HCT116 (cell line): ENCODE data around the gene ZIC5. TPM values are rescaled to one million over a fixed set of nuclear protein-coding genes. Genes with fewer than 3 reads are reported as not detected.

Source experiments
- ATAC-seq: fragments of 200-7000 bp; cut with Tn5 transposase; 2 replicates; pipeline ENCODE4 v1.9.1; 2020; ENCODE audit warnings: mild to moderate bottlenecking, moderate library complexity
- BruUV-seq: library from RNA; stranded (reverse); fragments of 400-500 nt; replicated peaks from 2 replicates; lab custom pipeline; 2021; lab: Mats Ljungman, UMichigan
- CTCF ChIA-PET: fragments of 300-600 bp; sonication (Branson Sonifier 250); formaldehyde crosslinking; loops from one replicate; lab custom pipeline; 2021; ENCODE audit warnings: antibody characterized with exemption; lab: Charles Lee
- POLR2A ChIA-PET: fragments of 300-600, 350-600 bp; sonication (Branson Sonifier 250); formaldehyde crosslinking; loops from one replicate; lab custom pipeline; 2021; ENCODE audit warnings: antibody characterized with exemption; lab: Charles Lee
- RAD21 ChIA-PET, 2 experiments: fragments of 300-600 bp; sonication (Branson Sonifier 250); formaldehyde crosslinking; loops; one replicate each; lab custom pipeline; 2023; ENCODE audit warnings: low total read pairs in 2 of 2; ENCODE audit not compliant: uncharacterized antibody in 2 of 2, unreplicated experiment in 2 of 2, low non-redundant PET in 1 of 2; lab: Charles Lee
- DNase-seq: peaks from one replicate; pipeline ENCODE4 v3.0.0-alpha.2; 2010; ENCODE audit warnings: low read depth, low spot score
- H2AFZ ChIP-seq: fragments of 200-600 bp; shearing (Covaris generic), sonication (generic); 2 replicates; pipeline ENCODE4 v1.6.1; 2017; ENCODE audit warnings: low read depth, mixed run types, mixed read lengths, antibody characterized with exemption, low read length; ENCODE audit not compliant: poor library complexity, severe bottlenecking
- H3K27ac ChIP-seq: 2 replicates; pipeline ENCODE4 v1.5.1; 2012; ENCODE audit warnings: low read depth, low read length
- H3K27me3 ChIP-seq: fragments of 200-600 bp; sonication (generic); 2 replicates; pipeline ENCODE4 v1.6.1; 2016; ENCODE audit warnings: mixed run types, low read length, mixed read lengths; ENCODE audit not compliant: insufficient read depth
- H3K36me3 ChIP-seq, 2 experiments: fragments of 200-500 bp in 1 of 2; fragments of 200-600 bp in 1 of 2; sonication (Bioruptor generic) in 1 of 2; sonication (generic) in 1 of 2; 2 replicates each; pipeline versions ENCODE4 v1.5.1 to v1.6.1; 2014 to 2016; ENCODE audit warnings: low read length in 2 of 2, inconsistent platforms in 1 of 2, mixed read lengths in 1 of 2, mixed run types in 1 of 2; ENCODE audit not compliant: insufficient read depth in 2 of 2, control insufficient read depth in 1 of 2
- H3K4me1 ChIP-seq, 2 experiments: fragments of 200-600 bp in 1 of 2; sonication (generic) in 1 of 2; 2 replicates each; pipeline versions ENCODE4 v1.5.1 to v1.6.1; 2012 to 2017; ENCODE audit warnings: low read length in 2 of 2, inconsistent platforms in 1 of 2, mild to moderate bottlenecking in 1 of 2, mixed read lengths in 1 of 2, mixed run types in 1 of 2, moderate library complexity in 1 of 2; ENCODE audit not compliant: insufficient read depth in 2 of 2, control insufficient read depth in 1 of 2
- H3K4me2 ChIP-seq: fragments of 200-600 bp; sonication (generic); 2 replicates; pipeline ENCODE4 v1.6.1; 2017; ENCODE audit warnings: mixed run types, low read length, mixed read lengths
- H3K4me3 ChIP-seq, 2 experiments: fragments of 200-600 bp in 1 of 2; sonication (generic) in 1 of 2; replicated peaks in 1 of 2; 2 replicates each; pipeline ENCODE4 v1.5.1; 2011 to 2016; ENCODE audit warnings: low read length in 2 of 2, control low read depth in 1 of 2, low read depth in 1 of 2, mild to moderate bottlenecking in 1 of 2, mixed read lengths in 1 of 2, mixed run types in 1 of 2
- H3K79me2 ChIP-seq: fragments of 200-600 bp; sonication (generic); 2 replicates; pipeline ENCODE4 v1.6.1; 2017; ENCODE audit warnings: mild to moderate bottlenecking, mixed run types, low read length, moderate library complexity, mixed read lengths; ENCODE audit not compliant: insufficient read depth
- H3K9ac ChIP-seq: fragments of 200-600 bp; sonication (generic); 2 replicates; pipeline ENCODE4 v1.6.1; 2016; ENCODE audit warnings: low read length, mixed read lengths
- H3K9me2 ChIP-seq: fragments of 200-600 bp; sonication (generic), shearing (Covaris generic); 2 replicates; pipeline ENCODE4 v1.6.1; 2017; ENCODE audit warnings: mixed run types, mild to moderate bottlenecking, moderate library complexity; ENCODE audit not compliant: insufficient read depth
- H3K9me3 ChIP-seq, 2 experiments: fragments of 200-500 bp in 1 of 2; fragments of 200-600 bp in 1 of 2; sonication (Bioruptor generic) in 1 of 2; sonication (generic) in 1 of 2; 2 replicates each; pipeline ENCODE4 v1.6.1; 2014 to 2017; ENCODE audit warnings: low read length in 2 of 2, mixed read lengths in 2 of 2, inconsistent platforms in 1 of 2, low read depth in 1 of 2, mild to moderate bottlenecking in 1 of 2, mixed run types in 1 of 2, moderate library complexity in 1 of 2; ENCODE audit not compliant: control insufficient read depth in 1 of 2, insufficient read depth in 1 of 2
- H4K20me1 ChIP-seq: fragments of 200-600 bp; sonication (generic), shearing (Covaris generic); 2 replicates; pipeline ENCODE4 v1.6.1; 2017; ENCODE audit warnings: mixed run types, mild to moderate bottlenecking, moderate library complexity; ENCODE audit not compliant: insufficient read depth
- CBX3 ChIP-seq: IDR thresholded peaks from 2 replicates; pipeline ENCODE4 v1.6.1; 2012; ENCODE audit warnings: low read depth
- CEBPB ChIP-seq: IDR thresholded peaks from 2 replicates; pipeline ENCODE4 v1.6.1; 2012; ENCODE audit warnings: low read depth
- EGR1 ChIP-seq: IDR thresholded peaks from 2 replicates; pipeline ENCODE4 v1.6.1; 2012; ENCODE audit warnings: low read depth
- ELF1 ChIP-seq: IDR thresholded peaks from 2 replicates; pipeline ENCODE4 v1.6.1; 2012; ENCODE audit warnings: low read depth, borderline replicate concordance
- EZH2phosphoT487 ChIP-seq: fragments of 200-600 bp; IDR thresholded peaks from 2 replicates; pipeline ENCODE4 v1.6.1; 2018; ENCODE audit warnings: antibody characterized with exemption, borderline replicate concordance
- FOSL1 ChIP-seq: IDR thresholded peaks from 2 replicates; pipeline ENCODE4 v1.6.1; 2012; ENCODE audit warnings: low read depth
- JUND ChIP-seq: IDR thresholded peaks from 2 replicates; pipeline ENCODE4 v1.6.1; 2012
- POLR2A ChIP-seq: IDR thresholded peaks from 2 replicates; pipeline ENCODE4 v1.7.0; 2011; ENCODE audit warnings: borderline replicate concordance; ENCODE audit not compliant: insufficient read depth, insufficient read length; ENCODE audit errors: extremely low read depth
- POLR2AphosphoS5 ChIP-seq: IDR thresholded peaks from 2 replicates; pipeline ENCODE4 v1.6.1; 2011; ENCODE audit warnings: mild to moderate bottlenecking, low read depth, low read length, moderate library complexity
- RAD21 ChIP-seq: IDR thresholded peaks from 2 replicates; pipeline ENCODE4 v1.6.1; 2012; ENCODE audit warnings: low read depth, mild to moderate bottlenecking
- REST ChIP-seq: IDR thresholded peaks from 2 replicates; pipeline ENCODE4 v1.6.1; 2012; ENCODE audit warnings: low read depth
- SIN3A ChIP-seq: IDR thresholded peaks from 2 replicates; pipeline ENCODE4 v1.6.1; 2012; ENCODE audit warnings: low read depth
- SP1 ChIP-seq: IDR thresholded peaks from 2 replicates; pipeline ENCODE4 v1.6.1; 2012; ENCODE audit warnings: low read depth
- SRF ChIP-seq: IDR thresholded peaks from 2 replicates; pipeline ENCODE4 v1.6.1; 2012; ENCODE audit warnings: low read depth
- ZBTB33 ChIP-seq: IDR thresholded peaks from 2 replicates; pipeline ENCODE4 v1.6.1; 2011; ENCODE audit warnings: mild to moderate bottlenecking, low read length, moderate library complexity; ENCODE audit not compliant: insufficient replicate concordance; ENCODE audit errors: extremely low read depth
- ZNF274 ChIP-seq: fragments of 200-500 bp; sonication (Bioruptor generic); IDR thresholded peaks from 2 replicates; pipeline ENCODE4 v1.6.1; 2014; ENCODE audit warnings: mild to moderate bottlenecking, low read depth, low read length, inconsistent platforms
- intact Hi-C: fragments of 100-400 bp; cut with micrococcal nuclease; formaldehyde crosslinking; loops from 2 replicates; pipeline ENCODE4 v1.10.0; 2022
- total RNA-seq: library from RNA; stranded (reverse); gene quantifications from one replicate; pipeline ENCODE4 v1.2.1, GENCODE V29; 2021; ENCODE audit not compliant: unreplicated experiment
- TF ChIP-seq, protein P1 (sequence below): IDR thresholded peaks from 2 replicates; pipeline ENCODE4 v1.6.1; 2012

Gene ZIC5
- total RNA-seq, 1 experiment from 2014 or later: 10.3 TPM

DNA sequence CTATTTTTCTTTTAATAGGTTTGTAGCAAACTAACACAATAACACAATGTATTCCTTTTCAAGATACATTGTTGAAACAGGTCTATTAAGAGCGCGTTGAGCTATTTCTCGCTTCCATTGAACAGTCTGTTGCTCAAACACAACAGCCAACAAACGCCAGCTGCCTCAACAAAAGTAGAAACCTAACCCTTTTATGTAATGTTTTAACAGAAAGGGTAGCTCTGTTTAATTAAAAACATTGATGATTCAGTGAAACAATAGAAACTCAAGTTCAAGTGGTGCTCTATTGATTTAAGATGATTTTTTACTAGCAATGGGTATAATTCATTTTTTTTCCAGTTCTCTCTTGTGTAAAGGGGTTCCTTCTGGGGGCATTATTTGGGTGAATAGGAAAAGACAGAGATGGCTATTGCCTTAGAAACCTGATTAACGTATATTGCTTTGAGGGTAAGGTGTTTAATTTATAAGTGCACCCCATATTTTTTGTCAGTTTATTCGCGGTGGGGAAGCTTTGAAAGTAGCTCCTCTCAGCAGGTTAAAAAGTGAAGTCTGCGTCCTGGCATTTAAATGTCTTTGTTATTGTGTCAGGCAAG is 24.9 kb upstream of the ZIC5 start (continued):
- TF ChIP-seq ZBTB33 (no peak), CEBPB (no peak), SRF (no peak), FOSL1 (no peak), ELF1 (no peak)

DNA sequence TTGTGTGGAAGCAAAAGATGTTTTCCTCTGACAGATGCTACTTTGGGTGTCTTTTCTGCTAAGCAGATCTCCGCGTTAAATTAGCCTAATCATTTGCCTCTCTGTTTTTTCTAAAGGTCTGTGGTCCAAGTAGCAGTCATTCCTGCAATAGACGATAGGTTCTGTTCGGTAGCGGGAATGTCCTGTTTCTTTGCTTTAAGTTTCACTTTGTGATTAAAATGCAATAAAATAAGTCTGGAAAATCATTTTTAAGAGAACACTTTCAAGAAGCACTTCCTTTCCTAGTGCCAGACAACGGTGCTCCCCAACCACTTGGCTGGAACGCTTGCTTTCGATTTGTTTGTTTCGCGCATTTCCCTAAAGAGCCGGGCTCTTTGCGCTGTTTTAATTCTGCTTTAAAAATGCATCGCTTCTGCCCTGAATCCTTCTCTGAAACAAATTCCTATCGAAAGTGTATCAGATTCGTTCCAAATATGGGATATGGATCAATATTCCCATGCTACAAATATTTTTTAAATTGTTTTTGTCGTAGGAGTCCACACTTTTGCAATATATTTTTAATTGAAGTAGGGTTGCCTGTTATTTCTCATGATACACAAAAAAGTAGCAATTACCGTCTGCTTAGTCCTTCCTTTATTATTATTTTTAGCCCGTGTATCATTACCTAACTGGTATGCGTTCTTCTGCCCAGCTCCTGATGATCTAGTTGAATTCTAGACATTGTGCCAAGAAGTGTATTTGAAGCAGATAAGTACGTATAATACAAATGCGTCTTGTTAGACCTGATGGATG is 24.2 kb upstream of the ZIC5 start:
- Histone ChIP-seq H3K9me2 (no peaks in the 10 kb centered on the region), H3K27ac (no peak overlapping the region), H3K4me2 (no peak overlapping the region), H3K9me3 (no peaks in the 10 kb centered on the region), H4K20me1 (no peaks in the 10 kb centered on the region; the same call in 1 of the 2 replicates), H3K79me2 (no peaks in the 10 kb centered on the region), H3K9ac (no peak overlapping the region), H2AFZ (no peak overlapping the region), H3K27me3 (peaks cover 39% of the 10 kb centered on the region), H3K36me3 (no peaks in the 10 kb centered on the region), H3K4me3 (no peak overlapping the region), H3K4me1 (no peaks in the 10 kb centered on the region; a peak in 1 of 4 replicates)
- DNase-seq: no peak
- intact Hi-C loops: no loop called here
- ChIA-PET CTCF (no interaction called here), RAD21 (no interaction called here), POLR2A (no interaction called here)
- no TSS peak for BruUV-seq
- TF ChIP-seq ZNF274: no peak
- no peak for TF ChIP-seq RAD21
- no peak for TF ChIP-seq POLR2AphosphoS5
- TF ChIP-seq, protein P1, sequence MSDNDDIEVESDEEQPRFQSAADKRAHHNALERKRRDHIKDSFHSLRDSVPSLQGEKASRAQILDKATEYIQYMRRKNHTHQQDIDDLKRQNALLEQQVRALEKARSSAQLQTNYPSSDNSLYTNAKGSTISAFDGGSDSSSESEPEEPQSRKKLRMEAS: no peak
- no peak for TF ChIP-seq SRF
- TF ChIP-seq CBX3: no peak
- TF ChIP-seq EGR1: no peak
- no peak for TF ChIP-seq SIN3A
- no peak for TF ChIP-seq POLR2A
- TF ChIP-seq JUND: no peak
- TF ChIP-seq EZH2phosphoT487: no peak
- TF ChIP-seq SP1: no peak
- no peak for TF ChIP-seq REST
- TF ChIP-seq ZBTB33: no peak
- no peak for TF ChIP-seq CEBPB
- ATAC-seq: no peak
